HG02763 (cell line): ENCODE results near the gene KCNQ1OT1.

ENCODE experiments used
- ATAC-seq: cut with Tn5 transposase; IDR thresholded peaks from one replicate; pipeline ENCODE4 v1.9.1; 2021; ENCODE audit warnings: mild to moderate bottlenecking, moderate library complexity; ENCODE audit not compliant: unreplicated experiment

KCNQ1OT1 gene

GRCh38 chr11:2584812-2585565, 114.8 kb downstream of the KCNQ1OT1 start:
- no peak for ATAC-seq

DNA sequence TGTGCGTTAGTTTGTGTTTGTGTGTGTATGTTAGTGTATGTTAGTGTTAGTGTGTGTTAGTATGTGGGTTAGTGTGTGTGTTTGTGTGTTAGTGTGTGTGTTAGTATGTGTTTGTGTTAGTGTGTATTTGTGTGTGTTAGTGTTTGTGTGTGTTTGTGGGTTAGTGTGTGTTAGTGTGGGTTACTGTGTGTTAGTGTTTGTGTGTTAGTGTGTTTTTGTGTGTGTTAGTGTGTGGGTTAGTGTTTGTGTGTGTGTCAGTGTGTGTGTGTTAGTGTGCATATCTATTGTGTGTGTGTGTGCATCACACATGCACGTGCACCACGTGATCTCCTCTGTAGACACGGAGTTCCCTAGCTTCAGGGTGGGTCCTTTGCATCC, 115.4 kb downstream of the KCNQ1OT1 start:
- ATAC-seq = no peak

GRCh38 chr11:2583605-2583958, 116.2 kb downstream of the KCNQ1OT1 start:
- ATAC-seq = no peak

- ATAC-seq = no peak
These were observed 116.7 kb downstream of the KCNQ1OT1 start for GRCh38 chr11:2582946-2583604.

- ATAC-seq = no peak
These were observed 117.3 kb downstream of the KCNQ1OT1 start for GRCh38 chr11:2582351-2582945.

DNA sequence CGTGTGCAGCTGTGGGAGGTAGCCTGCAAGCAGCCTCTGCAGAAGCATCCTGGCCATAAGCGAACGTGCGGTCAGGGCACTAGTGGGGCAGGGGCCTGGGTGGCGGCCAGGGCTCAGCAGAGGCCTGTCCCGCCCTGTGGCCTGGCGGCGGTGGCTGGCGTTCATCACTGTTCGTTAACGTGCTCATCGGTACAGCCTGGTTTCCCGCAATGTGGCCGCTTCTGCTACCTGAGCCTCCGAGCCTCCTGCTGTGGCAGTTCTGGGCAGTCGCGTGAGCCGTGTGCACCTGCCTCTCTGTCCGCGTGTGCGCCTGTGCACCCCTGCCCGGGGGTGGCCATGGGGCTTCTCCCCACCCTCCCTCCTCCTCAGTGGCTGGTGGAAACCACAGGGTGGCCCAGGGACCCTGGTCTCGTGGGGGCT, 117.9 kb downstream of the KCNQ1OT1 start:
- ATAC-seq = no peak

- ATAC-seq = no peak
These were observed 118.5 kb downstream of the KCNQ1OT1 start for GRCh38 chr11:2581151-2581930.

GRCh38 chr11:2580571-2581001, 119.2 kb downstream of the KCNQ1OT1 start:
- no peak for ATAC-seq

GRCh38 chr11:2580061-2580421, 119.8 kb downstream of the KCNQ1OT1 start:
- ATAC-seq = no peak

DNA sequence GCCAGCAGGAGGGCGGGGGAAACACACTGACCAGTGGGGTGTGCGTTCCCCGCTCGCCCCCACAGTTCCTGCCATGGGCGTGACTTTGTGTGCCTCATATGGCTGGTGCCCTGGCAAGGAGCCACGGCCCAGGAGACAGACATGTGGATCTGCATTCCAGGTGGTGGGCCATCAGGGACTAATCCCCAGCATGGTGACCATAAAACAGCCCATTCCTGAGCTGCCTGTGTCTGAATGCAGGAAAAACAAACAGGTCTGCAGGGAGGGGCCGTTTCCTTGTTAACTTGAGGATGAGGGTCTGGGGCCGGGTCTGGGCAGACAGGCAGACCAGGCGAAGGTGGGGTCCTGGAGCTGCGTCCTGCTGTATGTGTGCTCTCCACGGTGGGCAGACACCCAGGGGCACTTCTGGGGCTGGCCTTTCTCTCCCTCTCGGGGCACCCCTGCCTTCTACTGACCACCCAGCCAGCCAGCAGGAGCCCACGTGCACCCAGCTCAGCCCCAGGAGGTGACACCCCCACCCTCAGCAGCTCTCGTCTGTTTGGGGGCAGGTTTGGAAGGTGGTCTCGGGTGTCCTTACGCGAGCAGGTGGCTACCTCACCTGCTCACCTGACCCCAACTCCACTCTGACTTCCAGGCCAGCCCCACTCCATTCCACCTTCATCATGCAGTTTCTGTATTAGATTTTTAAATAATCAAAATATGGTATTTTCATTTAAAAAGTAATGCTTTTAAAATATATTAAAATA, 120.3 kb downstream of the KCNQ1OT1 start:
- no peak for ATAC-seq

GRCh38 chr11:2578929-2579270, 120.9 kb downstream of the KCNQ1OT1 start:
- ATAC-seq = no peak

GRCh38 chr11:2577991-2578928, 121.5 kb downstream of the KCNQ1OT1 start:
- ATAC-seq = no peak

GRCh38 chr11:2577031-2577990, 122.5 kb downstream of the KCNQ1OT1 start:
- no peak for ATAC-seq

DNA sequence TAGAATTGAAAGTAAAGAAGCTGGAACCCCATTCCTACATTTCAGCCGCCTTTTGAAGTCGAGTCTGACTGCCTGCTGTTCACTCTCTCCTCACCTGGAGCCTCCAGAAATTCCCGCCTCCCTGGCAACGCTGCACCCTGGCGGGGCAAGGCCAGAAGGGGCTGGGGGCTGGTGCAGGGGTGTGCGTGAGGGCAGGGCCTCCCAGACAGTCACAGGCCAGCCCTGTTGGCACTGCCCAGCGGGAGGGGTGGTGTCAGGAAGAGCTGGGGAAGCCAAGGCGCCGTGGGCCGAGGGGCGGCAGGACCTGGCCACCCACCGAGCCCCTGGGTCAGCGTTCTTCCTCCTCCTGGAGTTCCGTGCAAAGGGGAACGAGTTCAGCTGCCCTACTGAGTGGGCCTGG, 123.2 kb downstream of the KCNQ1OT1 start:
- no peak for ATAC-seq

GRCh38 chr11:2576111-2576510, 123.7 kb downstream of the KCNQ1OT1 start:
- no peak for ATAC-seq

DNA sequence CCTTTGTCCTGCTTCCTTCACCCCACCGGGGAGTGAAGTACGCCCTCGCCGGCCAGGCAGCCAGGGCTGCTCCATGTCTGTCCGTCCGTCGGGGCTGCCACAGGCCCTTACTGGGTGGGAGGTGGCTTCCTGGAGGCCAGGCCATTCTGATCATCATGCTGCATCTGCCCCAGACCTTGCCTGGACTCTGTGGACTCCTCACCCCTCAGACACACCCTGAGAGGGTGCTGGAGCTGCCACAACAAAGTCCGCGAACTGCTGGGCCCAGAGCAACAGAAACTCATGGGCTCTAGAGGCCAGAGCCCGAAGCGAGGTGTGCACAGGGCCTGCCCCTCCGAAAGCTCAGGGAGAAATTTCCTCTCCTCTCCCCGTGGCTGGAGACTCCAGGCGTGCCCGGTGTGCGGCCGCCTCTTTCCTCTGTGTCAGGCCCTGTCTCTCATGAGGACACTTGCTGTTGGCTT, 124.2 kb downstream of the KCNQ1OT1 start:
- ATAC-seq = no peak

GRCh38 chr11:2574553-2575535, 125.0 kb downstream of the KCNQ1OT1 start:
- ATAC-seq = no peak
